NCI-H1048 (cell line): ENCODE measurements around the gene SMTN.
"Not testable (repeated sequence)": the region's sequence is repeated elsewhere in the genome, so short reads cannot be mapped to it uniquely, and the experiment has no call there.

Source experiments
- DNase-seq: peaks from one replicate; lab custom pipeline; 2025; lab: John Stamatoyannopoulos, UW

The SMTN gene

DNA sequence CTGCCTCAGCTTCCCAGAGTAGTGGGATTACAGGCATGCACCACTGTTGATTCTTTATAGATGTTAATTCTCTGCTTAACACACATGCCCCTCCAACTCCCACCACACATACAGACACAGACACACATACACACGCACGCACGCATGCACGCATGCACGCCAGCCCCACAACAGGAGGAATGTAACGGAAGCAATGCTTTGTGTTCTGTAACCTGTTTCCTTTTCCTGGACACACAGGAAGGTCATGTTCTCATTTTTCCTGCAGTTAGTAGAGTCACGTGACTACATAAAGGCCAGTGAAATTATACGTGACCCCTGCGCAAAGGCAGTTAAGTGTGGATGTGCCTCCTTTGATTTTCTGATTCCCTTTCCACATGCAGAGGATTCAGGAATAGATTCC is 8.0 kb upstream of the SMTN start:
- DNase-seq = not testable (repeated sequence)

DNA sequence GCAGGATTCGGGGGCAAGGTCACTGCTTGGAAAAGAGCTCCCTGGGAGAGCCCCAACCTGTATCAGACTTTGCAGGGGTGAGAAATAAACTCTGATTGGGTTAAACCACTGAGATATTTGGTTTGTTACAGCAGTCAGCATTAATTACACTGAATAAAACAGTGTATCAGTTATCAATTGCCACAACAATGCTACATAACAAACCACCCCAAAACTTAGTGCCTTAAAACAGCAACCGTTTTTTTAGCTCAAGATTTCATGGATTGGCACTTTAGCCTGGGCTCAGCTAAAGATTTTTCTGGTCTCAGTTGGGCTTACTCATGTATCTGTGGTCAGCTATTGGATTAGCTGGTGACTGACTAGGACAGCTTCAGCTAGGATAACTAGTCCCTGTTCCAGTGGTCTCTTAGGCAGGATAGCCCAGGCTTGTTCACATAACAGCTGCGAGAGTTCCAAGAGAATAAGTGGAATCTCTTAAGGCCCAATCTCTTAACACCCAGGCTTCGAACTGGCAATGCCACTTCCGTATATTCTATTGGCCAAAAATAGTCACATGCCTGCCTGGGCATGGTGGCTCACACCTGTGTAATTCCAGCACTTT is 7.5 kb upstream of the SMTN start:
- not testable (repeated sequence) for DNase-seq

DNA sequence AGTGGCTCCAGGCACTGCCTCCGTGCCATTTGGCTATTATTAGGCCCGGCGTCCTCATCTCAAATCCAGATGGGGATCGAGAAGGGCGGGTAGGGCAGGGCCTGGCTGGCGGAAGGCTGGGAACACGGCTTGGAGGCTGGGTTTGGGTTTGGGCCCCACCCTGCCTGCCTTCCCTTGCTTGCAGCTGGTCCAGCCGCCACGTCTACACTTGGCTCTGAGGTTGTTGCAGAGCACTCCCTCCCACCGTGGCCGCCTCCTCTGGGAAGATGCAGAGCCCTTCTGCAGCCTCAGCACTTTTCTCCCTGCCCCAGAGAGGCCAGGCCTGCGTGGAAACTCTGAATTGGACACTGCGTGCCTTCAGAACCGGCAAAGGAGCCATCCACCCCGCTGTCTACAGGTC is 5.2 kb upstream of the SMTN start:
- no peak for DNase-seq

DNA sequence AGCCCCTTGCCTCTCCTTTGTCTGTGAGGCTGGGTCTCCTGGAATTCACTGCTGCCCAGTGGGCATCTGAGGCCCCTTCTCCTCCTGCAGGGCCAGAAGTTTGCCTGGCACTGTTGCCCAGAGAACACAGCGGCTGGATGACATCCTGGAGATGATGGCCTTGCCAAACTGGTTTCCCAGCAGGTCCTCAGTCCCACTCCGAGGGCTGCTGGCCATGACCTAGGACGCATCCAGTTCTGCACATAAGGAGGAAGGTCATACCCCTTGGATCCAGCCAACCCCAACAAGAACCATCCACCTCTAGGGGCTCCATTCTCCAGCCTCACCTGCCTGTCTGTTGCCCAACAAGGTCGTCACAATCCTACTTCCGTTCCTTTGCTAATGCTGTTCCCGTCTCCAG is 3.4 kb upstream of the SMTN start:
- no peak for DNase-seq

DNA sequence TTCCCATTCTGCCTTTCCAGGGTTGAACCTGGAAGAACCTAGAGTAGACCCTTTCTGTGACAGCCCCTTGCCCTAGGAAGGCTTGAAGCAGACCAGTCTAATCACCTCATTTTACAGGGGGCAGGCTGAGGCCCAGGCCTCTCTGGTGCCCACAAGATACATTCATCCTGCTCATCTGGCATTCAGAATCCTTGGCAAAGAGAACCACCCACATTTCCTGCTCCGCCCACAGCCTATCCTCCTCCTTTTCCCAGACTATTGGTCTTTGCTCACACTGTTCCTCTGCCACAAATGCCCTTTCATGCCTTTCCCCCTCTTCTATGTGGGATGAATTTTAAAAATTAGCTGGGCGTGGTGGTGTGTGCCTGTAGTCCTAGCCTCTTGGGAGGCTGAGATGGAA is 2.7 kb upstream of the SMTN start:
- DNase-seq = not testable (repeated sequence)

DNA sequence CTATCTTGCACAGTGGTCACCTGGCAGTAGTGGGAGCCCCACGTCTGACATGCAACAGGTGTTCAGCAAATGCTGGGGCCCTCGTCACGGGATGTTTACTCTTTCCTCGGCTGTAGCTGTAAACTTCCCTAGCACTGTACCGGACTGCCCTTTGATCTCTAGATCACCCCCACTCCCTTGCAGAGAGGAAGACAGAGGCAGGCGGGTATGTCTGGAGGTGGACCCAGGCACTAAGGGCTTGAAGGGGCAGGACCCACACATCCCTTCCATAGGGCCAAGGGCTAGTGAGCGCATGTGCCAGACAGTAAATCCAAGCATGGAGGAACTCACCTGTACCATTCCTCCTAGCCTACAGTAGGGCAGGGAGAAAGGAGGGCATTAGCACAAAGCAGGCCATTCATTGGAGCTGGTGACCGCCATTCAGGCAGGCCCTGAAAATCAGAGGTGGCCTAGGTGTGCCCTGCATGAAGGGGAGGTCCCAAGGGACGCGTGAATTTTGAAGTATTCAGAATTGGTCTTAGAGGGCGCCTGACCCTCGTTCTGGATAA is 1.9 kb upstream of the SMTN start:
- no peak for DNase-seq

DNA sequence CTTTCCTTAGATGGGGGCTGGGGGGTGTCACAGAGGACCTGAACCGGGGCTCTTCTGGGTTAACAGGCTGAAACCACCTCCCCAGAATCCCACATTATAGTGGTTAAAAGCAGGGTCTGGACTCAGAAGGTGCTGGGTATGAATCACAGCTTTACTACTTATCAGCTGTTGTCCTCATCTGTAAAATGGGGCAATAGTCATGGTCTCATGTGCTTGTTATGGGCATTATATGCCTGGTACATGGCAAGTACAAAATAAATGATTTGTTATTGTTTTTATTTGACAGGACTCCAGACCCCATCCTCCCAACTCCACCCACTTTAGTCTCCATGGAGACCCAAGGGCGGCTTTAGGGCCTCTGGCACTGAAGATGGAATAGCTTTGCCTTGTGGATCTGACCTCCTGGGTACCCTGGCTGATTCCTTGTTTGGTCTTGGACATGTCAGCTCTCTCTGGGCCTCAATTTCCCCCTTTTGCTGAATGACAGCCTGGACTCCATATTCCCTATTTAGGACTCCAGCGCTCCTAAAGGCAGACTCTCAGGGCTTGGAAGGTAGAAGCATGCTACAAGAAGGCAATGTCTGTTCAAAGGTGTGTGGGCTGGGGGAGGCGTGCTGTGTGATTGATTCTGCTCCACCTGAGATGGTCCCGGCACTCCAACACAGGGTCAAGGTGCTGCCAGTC is 812 bp upstream of the SMTN start:
- no peak for DNase-seq

DNA sequence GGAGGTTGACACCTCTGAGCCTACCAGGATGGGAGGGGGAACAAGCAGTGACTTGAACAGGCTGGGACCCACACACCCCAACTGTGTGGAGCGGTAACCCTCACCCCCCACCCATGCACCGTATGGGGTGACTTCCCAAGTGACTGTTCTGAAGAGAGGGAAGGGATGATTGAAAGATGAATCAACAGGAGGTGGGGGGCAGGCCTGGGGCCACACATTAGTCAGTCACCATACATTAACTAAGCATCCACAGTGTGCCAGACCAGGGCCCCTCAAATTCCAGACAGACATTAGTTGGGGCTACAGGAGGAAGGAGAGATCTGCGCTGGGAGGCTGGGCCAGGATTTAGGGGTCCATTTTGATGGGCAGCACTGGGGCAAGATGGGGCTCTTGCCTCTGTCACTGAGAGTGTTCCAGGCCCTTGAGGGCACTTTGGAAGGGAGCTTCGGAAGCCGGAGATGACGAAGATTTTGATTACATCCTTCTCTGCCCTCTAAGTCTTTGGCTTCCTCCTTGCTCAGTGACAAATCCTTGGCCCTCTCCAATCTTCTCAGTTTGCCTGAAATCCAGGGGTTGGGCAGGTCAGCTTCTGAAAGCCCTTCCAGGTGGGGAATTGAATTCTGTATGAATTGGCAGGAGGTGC is 966 bp downstream of the SMTN start:
- no peak for DNase-seq

DNA sequence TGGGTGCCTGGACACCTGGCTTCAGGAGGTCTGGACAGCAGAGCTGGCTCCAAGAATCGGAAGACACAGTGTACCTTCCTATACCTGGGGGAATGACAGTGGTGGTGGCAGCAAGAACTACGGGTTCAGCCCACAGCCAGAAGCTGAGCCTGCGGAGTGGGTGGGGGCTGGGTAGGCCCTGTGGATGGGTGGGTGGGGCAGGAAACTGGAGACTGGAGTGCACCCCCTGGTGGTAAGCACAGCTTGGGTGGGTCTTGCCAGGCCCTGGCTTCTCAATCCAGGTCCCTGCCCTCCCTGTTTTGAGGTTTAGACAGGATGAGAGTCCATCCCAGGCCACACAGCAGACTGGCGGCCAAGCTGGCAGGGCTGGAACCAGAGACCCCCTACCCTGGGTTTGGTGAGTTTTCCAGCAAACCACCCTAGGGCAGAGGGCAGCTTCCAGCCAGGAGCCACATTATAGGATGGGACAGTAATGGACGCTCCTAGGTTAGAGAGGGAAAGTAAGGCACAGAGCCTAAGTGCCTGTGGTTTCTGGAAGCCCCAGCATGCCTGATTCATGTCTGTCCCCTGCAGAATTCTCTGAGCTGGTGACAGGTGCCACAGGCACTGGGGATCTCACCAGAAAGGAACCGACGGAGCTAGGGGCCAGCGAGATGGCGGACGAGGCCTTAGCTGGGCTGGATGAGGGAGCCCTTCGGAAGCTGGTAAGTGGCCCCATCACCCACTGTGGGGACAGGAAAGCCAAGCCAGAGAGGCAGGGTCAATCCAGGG is 1.7 kb downstream of the SMTN start:
- DNase-seq = no peak

DNA sequence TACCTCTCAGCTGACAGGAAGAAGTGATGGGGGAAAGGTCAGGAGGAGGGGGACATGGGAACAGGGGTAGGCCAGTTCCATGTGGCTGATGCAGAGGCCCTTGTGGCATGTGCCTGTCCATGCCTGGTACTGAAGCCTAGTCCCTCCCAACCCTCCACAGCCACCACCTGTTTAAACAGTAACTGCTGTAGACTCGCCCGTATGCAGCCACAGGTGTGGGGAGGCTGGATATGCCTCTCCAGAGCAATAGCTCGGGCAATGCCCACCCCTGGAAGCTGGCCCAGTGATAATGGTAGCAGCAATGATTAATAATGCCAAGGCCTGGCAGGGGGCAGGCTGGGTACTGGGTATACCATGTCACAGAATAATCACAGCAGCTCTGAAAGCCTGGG is 2.3 kb downstream of the SMTN start:
- DNase-seq = no peak

DNA sequence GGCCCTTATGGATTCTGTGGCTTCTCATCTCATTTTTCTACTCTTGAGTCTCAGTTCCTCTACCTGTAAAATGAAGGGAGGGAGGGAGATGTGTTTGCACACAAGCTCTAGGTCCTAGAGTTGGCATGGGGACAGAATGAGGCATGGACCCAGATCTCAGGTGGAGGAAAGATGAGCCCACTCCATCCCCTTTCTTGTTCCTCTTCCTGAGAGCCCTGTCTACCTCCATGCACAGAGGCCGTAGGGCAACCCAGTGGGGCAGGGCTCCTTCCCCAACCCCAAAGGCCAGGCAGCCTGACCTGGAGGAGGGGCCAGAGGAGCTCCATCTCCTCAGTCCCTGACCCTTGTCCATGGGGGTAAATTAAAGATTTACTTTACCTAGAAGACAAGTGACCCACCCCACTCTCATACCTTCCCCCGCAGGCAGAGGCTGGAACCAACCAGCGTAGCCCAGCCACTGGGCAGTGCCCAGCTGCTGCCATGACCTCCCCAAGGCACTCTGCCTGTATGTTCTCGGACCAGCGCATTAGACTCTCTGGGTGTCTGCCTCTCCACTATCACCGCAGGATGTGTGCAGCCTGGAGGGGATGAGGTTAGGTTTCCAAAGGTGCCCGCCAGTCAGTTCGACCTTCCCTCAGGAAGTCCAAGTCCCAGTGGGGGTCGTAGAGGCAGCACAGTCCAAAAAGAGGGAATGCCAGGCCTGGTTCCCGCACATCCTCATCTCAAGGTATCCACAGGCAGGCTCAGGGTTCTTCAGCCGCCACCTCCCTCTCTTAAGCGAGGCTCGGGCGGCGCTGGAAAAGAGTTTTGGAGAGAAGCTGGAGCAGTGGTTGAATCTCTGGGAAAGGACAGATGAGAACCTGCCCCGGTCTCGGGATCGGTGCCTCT is 3.0 kb downstream of the SMTN start:
- no peak for DNase-seq

DNA sequence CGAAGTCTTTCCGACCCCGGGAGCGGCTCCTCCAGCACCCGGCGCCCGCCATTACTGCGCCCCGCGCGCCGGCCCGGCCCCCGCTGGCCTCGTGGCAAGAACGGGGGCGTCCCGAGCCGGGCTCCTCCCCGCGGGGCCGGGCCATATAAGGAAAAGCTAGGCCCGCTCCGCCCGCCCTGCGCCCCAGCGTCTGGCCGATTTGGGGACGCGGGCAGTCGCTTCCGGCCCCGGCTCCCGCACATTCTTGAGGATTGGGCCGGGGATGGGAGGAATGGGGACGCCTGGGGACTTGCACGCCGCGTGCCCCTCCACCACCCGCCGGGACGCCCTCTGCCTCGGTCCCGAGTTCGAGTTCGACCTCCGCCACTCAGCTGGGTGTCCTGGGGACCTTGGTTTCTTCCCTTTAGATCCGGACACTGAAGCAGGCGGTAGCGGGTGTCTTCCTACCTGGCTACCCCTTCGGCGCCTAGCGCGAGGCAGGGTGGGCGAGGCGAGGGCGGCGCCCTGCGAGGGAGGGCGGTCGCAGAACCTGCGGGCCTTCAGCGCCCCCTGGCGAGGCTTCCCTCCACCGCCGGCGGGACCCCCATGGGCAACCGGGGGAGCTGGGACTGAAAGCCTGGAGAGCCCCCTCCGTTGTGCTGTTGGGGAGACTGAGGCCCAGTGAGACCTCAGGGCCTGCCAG is 3.8 kb downstream of the SMTN start:
- peak; percentile 42 for DNase-seq

DNA sequence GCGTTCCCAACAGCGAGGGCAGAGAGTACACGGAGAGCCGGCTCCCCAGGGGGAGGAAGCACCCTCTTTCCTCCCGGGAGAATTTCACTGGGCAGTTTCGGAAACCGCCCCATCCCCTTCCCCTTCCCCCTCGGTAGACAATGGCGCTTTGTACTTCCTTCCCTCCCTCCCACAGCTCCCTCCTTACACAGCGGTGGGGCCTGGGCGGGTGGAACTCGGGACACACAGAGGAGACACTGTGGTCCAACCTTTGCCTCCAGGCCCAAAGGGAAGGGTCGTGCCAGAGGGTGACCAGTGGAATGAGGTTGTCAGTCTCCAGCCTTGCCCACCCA is 4.3 kb downstream of the SMTN start:
- no peak for DNase-seq

DNA sequence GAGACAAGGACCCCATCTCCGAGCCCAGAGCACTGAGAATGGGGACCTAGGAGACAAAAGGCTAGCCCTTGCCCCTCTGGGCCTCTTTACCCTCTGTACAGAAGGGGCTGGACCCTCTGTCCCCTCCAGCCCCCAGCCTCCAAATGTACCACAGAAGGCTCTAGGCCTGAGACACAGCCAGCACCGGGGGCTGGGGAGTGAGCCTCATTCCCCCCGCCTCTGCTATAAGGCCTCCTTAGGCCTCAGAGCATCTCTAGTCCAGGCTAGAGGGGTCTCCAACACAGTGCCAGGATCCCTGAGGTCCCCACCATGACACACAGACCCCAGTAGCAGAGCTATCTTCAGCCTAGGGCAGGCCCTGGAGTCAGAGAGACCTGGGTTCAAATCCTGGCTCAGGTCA is 4.8 kb downstream of the SMTN start:
- DNase-seq = no peak

DNA sequence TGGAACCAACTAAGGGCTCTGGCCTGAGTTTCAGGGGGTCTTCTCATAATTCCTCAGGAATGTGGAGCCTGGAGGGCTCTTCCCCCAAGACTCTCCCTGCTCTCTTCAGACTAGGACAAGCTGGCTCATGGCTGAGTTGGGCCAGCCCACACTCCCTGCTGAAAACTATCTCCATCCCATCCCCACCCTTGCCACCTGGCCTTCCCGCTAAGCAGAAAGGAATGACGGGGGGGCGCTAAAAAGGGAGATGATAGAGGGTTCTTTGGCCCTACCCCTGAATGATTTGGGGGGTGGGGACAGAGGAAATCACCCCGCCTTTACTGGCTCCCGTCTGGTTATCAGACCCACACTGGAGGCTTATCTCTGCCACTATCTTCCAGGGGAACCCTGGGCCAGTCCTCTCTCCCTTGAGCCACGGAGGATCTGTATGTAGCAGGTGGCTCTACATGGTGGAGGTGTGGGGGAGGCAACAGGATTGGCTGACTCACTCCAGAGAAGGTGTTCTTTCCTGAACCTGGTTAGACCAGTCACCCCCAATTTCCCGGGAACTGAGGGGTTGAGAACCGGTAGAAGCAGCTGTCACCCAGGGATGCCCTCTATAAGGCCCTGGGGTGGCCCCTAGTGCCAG is 5.7 kb downstream of the SMTN start:
- no peak for DNase-seq

DNA sequence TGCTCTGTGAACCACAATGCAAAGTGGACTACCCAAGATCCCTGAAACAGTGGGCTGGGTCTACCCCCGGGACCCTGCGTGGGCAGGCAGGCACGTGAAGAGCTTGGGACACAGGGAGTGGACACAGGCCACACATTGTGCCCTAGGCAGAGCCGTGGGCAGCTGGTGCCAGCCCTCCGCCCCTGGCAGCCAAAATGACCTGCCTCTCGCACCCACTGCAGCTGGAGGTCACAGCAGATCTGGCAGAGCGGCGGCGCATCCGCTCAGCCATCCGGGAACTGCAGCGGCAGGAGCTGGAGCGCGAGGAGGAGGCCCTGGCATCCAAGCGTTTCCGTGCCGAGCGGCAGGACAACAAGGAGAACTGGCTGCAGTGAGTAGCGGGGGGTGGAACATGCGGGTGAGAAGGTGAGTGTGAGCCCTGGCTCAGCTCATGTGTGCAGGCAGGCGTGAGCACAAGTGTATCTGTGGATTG is 6.7 kb downstream of the SMTN start:
- DNase-seq = no peak

DNA sequence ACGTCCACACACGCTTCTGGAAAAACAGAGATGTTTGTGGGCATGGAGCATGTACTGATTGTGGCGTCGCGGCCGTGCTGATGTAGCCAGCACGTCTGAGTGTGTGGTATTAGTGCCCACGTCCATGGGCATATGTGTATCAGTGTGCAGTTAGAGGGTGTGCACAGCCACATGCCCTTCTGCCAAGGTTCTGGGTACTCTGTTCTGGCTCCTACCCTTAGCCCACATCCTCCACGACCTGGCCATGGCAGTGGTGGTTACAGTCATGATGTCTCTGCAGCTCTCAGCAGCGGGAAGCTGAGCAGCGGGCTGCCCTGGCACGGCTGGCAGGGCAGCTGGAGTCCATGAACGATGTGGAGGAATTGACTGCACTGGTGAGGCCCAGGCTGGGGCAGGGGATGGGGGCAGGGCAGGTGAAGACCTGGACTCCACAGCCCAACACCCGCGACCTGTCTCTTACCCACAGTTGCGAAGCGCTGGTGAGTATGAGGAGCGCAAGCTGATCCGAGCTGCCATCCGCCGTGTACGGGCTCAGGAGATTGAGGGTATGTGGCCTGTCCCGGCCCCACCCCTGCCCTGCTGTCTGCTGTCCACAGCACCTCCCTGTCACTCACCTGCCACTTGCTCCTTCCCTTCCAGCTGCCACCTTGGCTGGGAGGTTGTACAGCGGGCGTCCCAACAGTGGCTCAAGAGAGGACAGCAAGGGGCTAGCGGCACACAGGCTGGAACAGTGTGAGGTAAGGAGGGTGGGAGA is 7.3 kb downstream of the SMTN start:
- no peak for DNase-seq

DNA sequence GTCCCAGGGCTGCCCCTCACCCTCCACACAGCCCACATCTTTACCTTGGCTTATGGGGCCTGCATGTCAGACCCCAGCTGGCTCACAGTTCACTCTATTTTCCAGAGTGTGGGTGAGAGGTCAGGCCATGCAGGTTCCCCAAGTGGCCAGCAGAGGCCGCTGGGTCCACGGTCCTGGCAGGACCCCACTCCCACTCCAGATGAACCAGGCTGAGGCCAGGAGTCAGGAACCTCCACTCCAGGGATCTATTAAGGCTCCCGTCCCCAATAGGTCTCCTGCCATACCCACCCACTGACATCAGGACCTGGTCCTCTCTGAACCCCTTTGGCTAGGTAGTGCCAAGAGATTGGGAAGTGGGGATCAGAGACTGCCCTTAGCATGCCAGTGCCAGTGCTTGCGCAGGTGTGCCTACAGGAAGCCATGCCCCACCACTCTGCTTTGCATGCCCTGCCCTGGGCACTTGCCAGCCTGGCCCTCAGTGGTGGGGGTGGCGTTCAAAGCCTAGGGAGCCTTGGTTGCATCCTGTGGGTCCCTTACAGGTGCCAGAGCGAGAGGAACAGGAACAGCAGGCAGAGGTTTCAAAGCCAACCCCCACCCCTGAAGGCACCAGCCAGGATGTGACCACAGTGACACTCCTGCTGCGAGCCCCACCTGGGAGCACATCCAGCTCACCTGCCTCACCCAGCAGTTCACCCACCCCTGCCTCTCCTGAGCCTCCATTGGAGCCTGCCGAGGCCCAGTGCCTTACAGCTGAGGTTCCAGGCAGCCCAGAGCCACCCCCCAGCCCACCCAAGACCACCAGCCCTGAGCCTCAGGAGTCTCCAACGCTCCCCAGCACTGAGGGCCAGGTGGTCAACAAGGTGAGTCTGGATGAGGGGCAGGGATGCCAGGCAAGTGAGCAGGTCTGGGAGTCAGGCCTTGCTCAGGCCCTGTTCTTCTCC is 8.3 kb downstream of the SMTN start:
- no peak for DNase-seq
